GM19043 (cell line): Measurements from ENCODE around the gene ECSIT.

Experiments used
- ATAC-seq: cut with Tn5 transposase; IDR thresholded peaks from one replicate; pipeline ENCODE4 v1.9.1; 2021; ENCODE audit warnings: low read depth; ENCODE audit not compliant: unreplicated experiment

The ECSIT gene

GRCh38 chr19:11551603-11552235 is 22.8 kb upstream of the ECSIT start:
- ATAC-seq: no peak

- no peak for ATAC-seq
Measured at GRCh38 chr19:11550265-11550664, 21.3 kb upstream of the ECSIT start.

DNA sequence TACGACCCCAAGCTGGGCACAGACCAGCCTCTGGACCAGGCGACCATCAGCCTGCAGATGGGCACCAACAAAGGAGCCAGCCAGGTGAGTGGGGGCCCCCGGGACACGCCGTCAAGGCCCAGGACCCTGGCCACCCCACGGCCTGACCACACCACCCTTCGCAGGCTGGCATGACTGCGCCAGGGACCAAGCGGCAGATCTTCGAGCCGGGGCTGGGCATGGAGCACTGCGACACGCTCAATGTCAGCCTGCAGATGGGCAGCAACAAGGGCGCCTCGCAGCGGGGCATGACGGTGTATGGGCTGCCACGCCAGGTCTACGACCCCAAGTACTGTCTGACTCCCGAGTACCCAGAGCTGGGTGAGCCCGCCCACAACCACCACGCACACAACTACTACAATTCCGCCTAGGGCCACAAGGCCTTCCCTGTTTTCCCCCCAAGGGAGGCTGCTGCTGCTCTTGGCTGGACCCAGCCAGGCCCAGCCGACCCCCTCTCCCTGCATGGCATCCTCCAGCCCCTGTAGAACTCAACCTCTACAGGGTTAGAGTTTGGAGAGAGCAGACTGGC is 20.5 kb upstream of the ECSIT start:
- ATAC-seq: no peak

DNA sequence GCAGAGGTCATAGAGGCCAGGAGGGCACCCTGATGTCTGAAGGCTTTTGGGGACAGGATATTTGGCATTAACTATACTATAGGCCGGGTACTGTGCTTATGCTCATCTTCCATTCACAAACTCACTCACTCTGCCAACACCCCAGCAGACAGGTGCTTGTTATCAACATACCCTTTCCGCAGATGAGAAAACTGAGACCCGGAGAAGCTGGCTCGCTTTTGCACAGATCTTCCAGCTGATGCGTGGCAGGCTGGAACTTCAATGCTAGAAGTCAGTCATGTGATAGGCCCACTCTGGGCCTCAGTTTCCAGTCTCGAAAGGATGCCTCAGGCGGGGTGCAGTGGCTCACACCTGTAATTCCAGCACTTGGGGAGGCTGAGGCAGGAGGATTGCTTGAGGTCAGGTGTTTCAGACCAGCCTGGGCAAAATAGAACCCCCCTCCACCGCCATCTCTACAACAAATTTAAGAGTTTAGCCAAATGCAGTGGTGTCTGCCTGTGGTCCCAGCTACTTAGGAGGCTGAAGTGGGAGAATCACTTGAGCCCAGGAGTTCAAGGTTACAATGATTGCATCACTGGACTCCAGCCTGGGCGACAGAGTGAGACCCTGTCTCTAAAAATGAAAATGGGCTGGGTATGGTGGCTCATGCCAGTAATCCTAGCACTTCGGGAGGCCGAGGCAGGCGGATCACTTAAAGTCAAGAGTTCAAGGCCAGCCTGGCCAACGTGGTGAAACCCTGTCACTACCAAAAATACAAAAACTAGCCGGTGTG is 19.2 kb upstream of the ECSIT start:
- no peak for ATAC-seq

- no peak for ATAC-seq
Measured at GRCh38 chr19:11541238-11541637, 12.3 kb upstream of the ECSIT start.

DNA sequence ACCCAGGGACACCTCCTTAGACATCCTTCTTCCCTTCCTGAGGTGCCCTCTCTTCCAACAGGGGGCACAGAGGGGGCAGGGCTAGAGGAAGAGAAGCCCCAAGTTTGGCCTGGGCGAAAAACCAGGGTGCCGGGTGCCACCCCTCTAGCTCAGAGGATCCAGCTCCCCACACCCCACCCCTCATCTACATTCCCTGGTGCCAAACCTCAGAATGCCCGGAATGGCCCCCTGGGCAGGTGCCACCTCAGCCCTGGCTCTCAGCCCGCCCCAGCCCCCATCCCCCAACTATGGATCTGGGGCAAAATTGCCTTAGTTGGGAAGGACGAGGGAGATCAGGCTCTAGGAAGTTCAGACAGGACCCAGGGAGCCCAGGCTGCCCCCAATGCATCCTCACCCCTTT is 11.7 kb upstream of the ECSIT start:
- ATAC-seq: no peak

- no peak for ATAC-seq
Measured at GRCh38 chr19:11539495-11540365, 10.8 kb upstream of the ECSIT start.

DNA sequence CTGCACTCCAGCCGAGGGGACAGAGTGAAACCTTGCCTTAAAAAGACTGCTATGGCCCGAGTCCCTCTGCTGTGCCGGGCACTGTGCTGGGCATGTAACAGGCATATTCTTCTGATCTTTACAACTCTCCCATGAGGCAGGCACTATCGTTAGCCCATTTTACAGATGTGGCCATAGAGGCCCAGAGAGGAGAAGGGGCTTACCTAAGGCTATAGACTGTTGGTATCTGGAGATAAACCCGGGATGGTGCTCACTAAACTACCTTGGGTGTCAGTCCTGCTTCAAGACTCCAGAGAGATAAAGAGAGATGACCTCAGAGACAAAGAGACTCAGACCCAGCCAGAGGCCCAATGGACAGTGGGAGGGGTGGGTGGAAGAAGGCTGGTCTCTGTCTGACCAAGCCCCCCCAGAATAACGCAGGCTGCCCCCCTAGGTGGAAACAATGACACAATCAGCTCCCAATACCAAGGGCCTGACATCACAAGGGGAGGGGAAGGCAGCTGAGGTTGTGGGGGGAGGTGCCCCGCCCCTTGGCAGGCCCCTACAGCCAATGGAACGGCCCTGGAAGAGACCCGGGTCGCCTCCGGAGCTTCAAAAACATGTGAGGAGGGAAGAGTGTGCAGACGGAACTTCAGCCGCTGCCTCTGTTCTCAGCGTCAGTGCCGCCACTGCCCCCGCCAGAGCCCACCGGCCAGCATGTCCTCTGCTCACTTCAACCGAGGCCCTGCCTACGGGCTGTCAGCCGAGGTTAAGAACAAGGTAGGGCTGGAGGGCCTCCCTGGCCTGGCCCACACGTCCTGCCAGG is 9.5 kb upstream of the ECSIT start, which contains the start of gene CNN1:
Gene CNN1 (plus strand): TSS at position 620 of the 805 bp plus-strand sequence. CDS start 77 bp downstream, at position 697.
- no peak for ATAC-seq

DNA sequence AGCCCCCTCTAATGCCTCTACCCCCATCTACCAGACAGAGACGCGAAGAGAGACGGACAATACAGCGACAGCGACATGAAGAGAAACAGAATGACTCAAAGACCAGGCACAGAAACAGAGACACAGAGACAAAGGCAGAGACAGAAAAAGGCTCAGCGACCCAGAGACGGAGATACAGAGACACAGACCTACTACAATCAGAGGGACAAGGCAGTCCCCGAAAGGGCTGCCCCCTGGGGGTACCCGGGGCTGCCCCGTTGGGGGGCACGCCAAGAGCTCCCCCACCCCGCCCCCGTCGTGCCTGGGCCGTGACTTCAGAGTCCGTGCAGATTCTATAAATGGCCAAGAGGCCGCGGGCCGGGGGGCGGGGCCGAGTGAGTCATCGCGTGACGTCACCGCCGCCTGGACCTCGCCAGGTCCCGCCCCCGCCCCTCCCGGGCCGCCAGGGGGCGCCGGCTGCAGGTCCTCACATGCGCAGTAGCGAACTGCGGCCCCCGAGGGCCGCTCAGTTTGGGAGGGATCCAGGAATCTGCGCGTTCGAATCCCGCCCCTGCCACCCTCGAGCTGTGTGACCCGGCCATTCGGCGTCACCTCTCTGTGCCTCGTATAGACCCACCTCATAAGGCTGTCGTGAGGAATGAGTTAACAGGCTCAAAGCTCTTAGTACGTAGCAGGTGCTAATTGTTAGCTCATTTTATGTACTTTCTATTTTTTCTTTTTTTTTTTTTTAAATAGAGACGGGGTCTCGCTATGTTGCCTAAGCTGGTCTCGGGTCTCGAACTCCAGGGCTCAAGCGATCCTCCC is 7.1 kb upstream of the ECSIT start:
- ATAC-seq: no peak

- no peak for ATAC-seq
Measured at GRCh38 chr19:11534948-11535347, 6.0 kb upstream of the ECSIT start.

GRCh38 chr19:11534538-11534937 is 5.6 kb upstream of the ECSIT start:
- ATAC-seq: no peak

- ATAC-seq: no peak
Measured at GRCh38 chr19:11530432-11530831, 1.5 kb upstream of the ECSIT start.

- no peak for ATAC-seq
Measured at GRCh38 chr19:11519138-11519537, 9.8 kb downstream of the ECSIT start.

- ATAC-seq: no peak
Measured at GRCh38 chr19:11513946-11514345, 15.0 kb downstream of the ECSIT start.

- no peak for ATAC-seq
Measured at GRCh38 chr19:11510444-11510843, 18.5 kb downstream of the ECSIT start.

DNA sequence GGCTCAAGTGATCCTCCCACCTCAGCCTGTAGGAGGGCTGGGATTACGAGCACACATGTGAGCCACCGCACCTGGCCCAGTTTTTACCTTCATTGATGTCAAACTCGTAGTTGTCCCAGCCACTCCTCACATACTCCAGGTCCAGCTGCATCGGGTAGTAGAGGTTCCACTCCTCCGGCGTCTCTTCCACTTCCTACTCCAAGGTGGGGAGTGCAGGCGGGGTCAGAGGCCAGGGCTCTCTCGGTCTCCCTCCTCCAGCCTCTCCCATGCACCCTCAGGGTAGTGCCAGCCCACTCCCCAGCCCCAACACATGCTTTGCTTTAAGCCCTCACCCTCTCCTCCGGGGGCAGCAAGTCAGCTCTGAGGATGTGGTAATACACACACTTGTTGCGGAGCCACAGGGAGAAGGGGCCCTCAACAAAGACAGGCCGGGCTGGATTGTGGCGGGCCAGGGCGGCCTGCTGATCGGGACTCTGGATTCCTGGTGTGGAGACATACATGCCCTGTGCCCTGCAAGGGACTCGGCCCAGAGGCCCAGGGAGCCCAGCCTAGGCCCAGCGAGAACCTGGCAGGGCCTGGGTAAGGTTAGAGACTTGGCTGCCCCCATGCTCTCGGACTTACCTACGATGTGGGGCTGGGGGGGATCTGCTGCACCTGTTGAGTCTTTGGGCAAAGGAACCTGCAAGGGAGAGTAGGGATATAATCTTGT is 21.4 kb downstream of the ECSIT start:
- ATAC-seq: no peak

DNA sequence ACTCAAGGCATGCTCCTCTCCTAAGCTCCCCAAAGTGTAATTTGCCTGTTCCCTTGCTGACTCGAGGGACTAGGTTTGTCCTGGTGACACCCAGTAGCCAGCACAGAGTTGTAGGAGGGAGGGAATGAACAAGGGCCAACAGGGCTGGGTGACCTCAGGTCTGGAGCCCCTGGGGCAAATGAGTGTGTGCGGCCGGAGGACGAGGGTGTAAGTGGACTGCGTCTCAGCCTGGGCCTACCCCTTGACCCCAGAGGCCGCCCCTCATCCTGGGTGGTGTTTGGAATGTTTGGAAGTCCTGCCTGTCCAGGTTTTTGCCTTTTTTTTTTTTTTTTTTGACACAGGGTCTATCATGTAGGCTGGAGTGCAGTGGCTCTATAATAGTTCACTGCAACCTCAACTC is 22.0 kb downstream of the ECSIT start:
- no peak for ATAC-seq

DNA sequence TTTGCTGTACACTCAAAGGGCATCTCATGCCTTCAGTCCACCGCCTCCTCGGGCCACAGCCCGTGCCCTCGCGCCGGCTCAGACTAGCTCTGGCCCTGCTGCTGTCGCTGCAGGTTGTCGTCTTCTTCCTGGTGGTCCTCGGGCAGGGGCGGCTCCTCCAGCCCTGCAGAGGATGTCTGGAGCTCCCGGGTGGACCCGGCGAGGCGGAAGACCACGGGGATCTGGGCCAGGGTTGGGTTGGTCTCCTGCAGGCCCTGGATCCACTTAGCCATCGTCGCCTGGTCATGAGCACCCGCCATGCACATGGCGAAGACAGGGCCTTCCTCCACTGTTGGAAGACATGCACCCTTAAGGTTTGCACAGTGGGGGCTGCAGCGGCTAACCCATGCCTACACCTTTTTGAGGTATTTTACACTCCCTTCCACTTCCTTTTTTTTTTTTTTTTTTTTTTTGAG is 22.8 kb downstream of the ECSIT start:
- ATAC-seq: no peak
